H1 (cell line): ENCODE data around the gene ZYX. TPM values are rescaled to one million over a fixed set of nuclear protein-coding genes. Genes with fewer than 3 reads are reported as not detected.

Experiments
- CTCF ChIP-seq, 3 experiments: IDR thresholded peaks; 1 replicate in 2 of 3; 2 replicates in 1 of 3; pipeline versions ENCODE4 v1.5.1 to v1.6.1; 2011; ENCODE audit warnings: low read length in 3 of 3, mild to moderate bottlenecking in 3 of 3, inconsistent platforms in 2 of 3, low read depth in 1 of 3, moderate library complexity in 1 of 3; ENCODE audit not compliant: insufficient read depth in 1 of 3; ENCODE audit errors: control extremely low read depth in 1 of 3
- polyA plus RNA-seq, 7 experiments: library from polyadenylated mRNA; depleted of rRNA in 3 of 7; stranded (reverse) in 5 of 7; unstranded in 2 of 7; fragments of >200 nt in 5 of 7; fragments of 200-250 nt in 2 of 7; gene quantifications; 1 replicate in 5 of 7; 2 replicates in 1 of 7; 4 replicates in 1 of 7; pipeline versions ENCODE4 v1.2.1 to v1.2.3, GENCODE V29; 2011 to 2013; ENCODE audit warnings: missing spikeins in 2 of 7, mixed read lengths in 2 of 7
- total RNA-seq: library from RNA; stranded (reverse); fragmentation: NEBNext Ultra II Directional; extraction: Animal tissue kit (Norgen Biotek cat#: 25700); gene quantifications from 2 replicates; pipeline ENCODE4 v1.2.1, GENCODE V29; 2021

Gene ZYX
- total and polyA plus RNA-seq, 2 of the 8 experiments (the other 6 are each of a cell fraction or from before 2014, with no cell fraction given): 40.6 to 159 TPM

GRCh38 chr7:143405173-143406001 is 24.2 kb downstream of the ZYX start (continued):
- no peak for TF ChIP-seq CTCF (IDR thresholded peaks at IDR 0.05; ENCODE audit: control extremely low read depth in 1 of 3, insufficient read depth in 1 of 3, low read depth in 1 of 3, low read length in 3 of 3)
